ENCODE measurements around the gene CENPM. TPM values are rescaled to one million over a fixed set of nuclear protein-coding genes. Genes with fewer than 3 reads are reported as not detected.

The CENPM gene
- total and polyA plus RNA-seq, 9 donors: 0.25 to 8.0 (median 1.8) TPM; not detected in 3

- intact Hi-C loops (cut with DNase I): no loop called here
- DNase-seq: peak in 2 of 5 donors; percentile 54 to 66
- no peak overlapping the region for H3K27ac ChIP-seq
- H3K9me3 ChIP-seq: no peaks in the 10 kb centered on the region
- peaks cover 9% of the 10 kb centered on the region for H3K4me1 ChIP-seq (ENCODE audit: insufficient read depth)
- peak overlapping the region; percentile 13 for H3K4me3 ChIP-seq
- WGBS, 3 donors: 1% methylated on average over 37 to 112 of the region's 112 CpGs
- peaks cover 3% of the 10 kb centered on the region for H3K27me3 ChIP-seq
- H3K36me3 ChIP-seq: no peaks in the 10 kb centered on the region
- TF ChIP-seq CTCF (IDR thresholded peaks at IDR 0.05) (no peak), EP300 (IDR thresholded peaks at IDR 0.05) (no peak), POLR2A (IDR thresholded peaks at IDR 0.05) (no peak)
Measured at GRCh38 chr22:41910050-41911000, 36.6 kb downstream of the CENPM start.

- peak in 1 of 5 donors; percentile 27 for DNase-seq
- WGBS, 3 donors: 23 to 28% (median 26%) methylated on average over 51 to 55 of the region's 55 CpGs
- no peak overlapping the region for H3K27ac ChIP-seq
- H3K4me3 ChIP-seq: peak overlapping the region; percentile 13
- peaks cover 2% of the 10 kb centered on the region for H3K27me3 ChIP-seq
- intact Hi-C loops (cut with DNase I): no loop called here
- H3K4me1 ChIP-seq (ENCODE audit: insufficient read depth): peaks cover 9% of the 10 kb centered on the region
- TF ChIP-seq POLR2A (IDR thresholded peaks at IDR 0.05) (no peak), EP300 (IDR thresholded peaks at IDR 0.05) (no peak), CTCF (IDR thresholded peaks at IDR 0.05) (no peak)
- no peaks in the 10 kb centered on the region for H3K36me3 ChIP-seq
- H3K9me3 ChIP-seq: no peaks in the 10 kb centered on the region
Measured at GRCh38 chr22:41909310-41910049, 37.5 kb downstream of the CENPM start.

GRCh38 chr22:41908411-41909309, 38.3 kb downstream of the CENPM start:
- Histone ChIP-seq H3K4me1 (ENCODE audit: insufficient read depth) (peaks cover 9% of the 10 kb centered on the region), H3K36me3 (no peaks in the 10 kb centered on the region), H3K27me3 (peaks cover 2% of the 10 kb centered on the region), H3K27ac (no peak overlapping the region), H3K9me3 (no peaks in the 10 kb centered on the region), H3K4me3 (no peak overlapping the region)
- intact Hi-C loops (cut with DNase I): no loop called here
- TF ChIP-seq CTCF (IDR thresholded peaks at IDR 0.05) (no peak), POLR2A (IDR thresholded peaks at IDR 0.05) (no peak), EP300 (IDR thresholded peaks at IDR 0.05) (no peak)
- peak in 3 of 5 donors; percentile 25 to 64 (median 49) for DNase-seq
- WGBS, 3 donors: 44 to 57% (median 49%) methylated on average over 14 of the region's 14 CpGs
